Measurements from ENCODE around the gene IL21. TPM values are rescaled to one million over a fixed set of nuclear protein-coding genes. Genes with fewer than 3 reads are reported as not detected.

IL21 gene
- total RNA-seq, 1 donor from 2014 or later = not detected

GRCh38 chr4:122624205-122624604, 3.3 kb upstream of the IL21 start:
- H3K36me3 Mint-ChIP-seq (ENCODE audit: low read depth, unreplicated experiment) = no peaks in the 10 kb centered on the region
- Histone ChIP-seq H4K20me1 (ENCODE audit: insufficient read depth, low read length) (no peaks in the 10 kb centered on the region), H3K27ac (ENCODE audit: low read depth, low read length) (no peak overlapping the region), H3K36me3 (ENCODE audit: insufficient read depth, low read length) (no peaks in the 10 kb centered on the region), H3K9ac (ENCODE audit: low read length) (no peak overlapping the region), H3K4me3 (ENCODE audit: insufficient read depth, low read depth, low read length) (no peak overlapping the region), H3K79me2 (ENCODE audit: insufficient read depth, low read length) (no peaks in the 10 kb centered on the region), H3K27me3 (ENCODE audit: insufficient read depth, low read length) (no peaks in the 10 kb centered on the region), H2AFZ (ENCODE audit: low read depth, low read length) (no peak overlapping the region), H3K9me3 (ENCODE audit: insufficient read depth, low read depth, low read length) (no peaks in the 10 kb centered on the region), H3K4me2 (ENCODE audit: low read length) (no peak overlapping the region), H3K4me1 (ENCODE audit: insufficient read depth, low read length) (no peaks in the 10 kb centered on the region)
- FAIRE-seq (no peak), DNase-seq (ENCODE audit: low read depth) (no peak)
- TF ChIP-seq CTCF (IDR thresholded peaks at IDR 0.05; ENCODE audit: insufficient read depth, low read depth, low read length) (no peak), EZH2 (IDR thresholded peaks at IDR 0.05; ENCODE audit: insufficient read depth, low read length) (no peak)
- no peak overlapping the region for H3K4me3 Mint-ChIP-seq (ENCODE audit: unreplicated experiment)
- H3K9me3 Mint-ChIP-seq (ENCODE audit: unreplicated experiment) = no peaks in the 10 kb centered on the region
- no peak overlapping the region for H3K27ac Mint-ChIP-seq (ENCODE audit: unreplicated experiment)
- H3K27me3 Mint-ChIP-seq (ENCODE audit: low read depth, unreplicated experiment) = no peaks in the 10 kb centered on the region
- no peaks in the 10 kb centered on the region for H3K4me1 Mint-ChIP-seq (ENCODE audit: low read depth, unreplicated experiment)

GRCh38 chr4:122623637-122624166, 2.8 kb upstream of the IL21 start:
- Mint-ChIP-seq H3K36me3 (ENCODE audit: low read depth, unreplicated experiment) (no peaks in the 10 kb centered on the region), H3K9me3 (ENCODE audit: unreplicated experiment) (no peaks in the 10 kb centered on the region), H3K27ac (ENCODE audit: unreplicated experiment) (no peak overlapping the region), H3K27me3 (ENCODE audit: low read depth, unreplicated experiment) (no peaks in the 10 kb centered on the region), H3K4me3 (ENCODE audit: unreplicated experiment) (no peak overlapping the region), H3K4me1 (ENCODE audit: low read depth, unreplicated experiment) (no peaks in the 10 kb centered on the region)
- H3K4me1 ChIP-seq (ENCODE audit: insufficient read depth, low read length) = no peaks in the 10 kb centered on the region
- no peaks in the 10 kb centered on the region for H3K79me2 ChIP-seq (ENCODE audit: insufficient read depth, low read length)
- no peaks in the 10 kb centered on the region for H3K9me3 ChIP-seq (ENCODE audit: insufficient read depth, low read depth, low read length)
- H2AFZ ChIP-seq (ENCODE audit: low read depth, low read length) = no peak overlapping the region
- H3K36me3 ChIP-seq (ENCODE audit: insufficient read depth, low read length) = no peaks in the 10 kb centered on the region
- H3K27me3 ChIP-seq (ENCODE audit: insufficient read depth, low read length) = no peaks in the 10 kb centered on the region
- no peaks in the 10 kb centered on the region for H4K20me1 ChIP-seq (ENCODE audit: insufficient read depth, low read length)
- H3K4me3 ChIP-seq (ENCODE audit: insufficient read depth, low read depth, low read length) = no peak overlapping the region
- FAIRE-seq (no peak), DNase-seq (ENCODE audit: low read depth) (no peak)
- no peak overlapping the region for H3K9ac ChIP-seq (ENCODE audit: low read length)
- TF ChIP-seq CTCF (IDR thresholded peaks at IDR 0.05; ENCODE audit: insufficient read depth, low read depth, low read length) = no peak
- no peak for TF ChIP-seq EZH2 (IDR thresholded peaks at IDR 0.05; ENCODE audit: insufficient read depth, low read length)
- H3K4me2 ChIP-seq (ENCODE audit: low read length) = no peak overlapping the region
- H3K27ac ChIP-seq (ENCODE audit: low read depth, low read length) = no peak overlapping the region

GRCh38 chr4:122622400-122622799, 1.5 kb upstream of the IL21 start:
- Mint-ChIP-seq H3K9me3 (ENCODE audit: unreplicated experiment) (no peaks in the 10 kb centered on the region), H3K27ac (ENCODE audit: unreplicated experiment) (no peak overlapping the region), H3K27me3 (ENCODE audit: low read depth, unreplicated experiment) (no peaks in the 10 kb centered on the region), H3K4me3 (ENCODE audit: unreplicated experiment) (no peak overlapping the region), H3K36me3 (ENCODE audit: low read depth, unreplicated experiment) (no peaks in the 10 kb centered on the region), H3K4me1 (ENCODE audit: low read depth, unreplicated experiment) (no peaks in the 10 kb centered on the region)
- Histone ChIP-seq H3K27ac (ENCODE audit: low read depth, low read length) (no peak overlapping the region), H3K4me3 (ENCODE audit: insufficient read depth, low read depth, low read length) (no peak overlapping the region), H2AFZ (ENCODE audit: low read depth, low read length) (no peak overlapping the region), H3K79me2 (ENCODE audit: insufficient read depth, low read length) (no peaks in the 10 kb centered on the region), H3K36me3 (ENCODE audit: insufficient read depth, low read length) (no peaks in the 10 kb centered on the region), H3K4me2 (ENCODE audit: low read length) (no peak overlapping the region), H3K9ac (ENCODE audit: low read length) (no peak overlapping the region), H4K20me1 (ENCODE audit: insufficient read depth, low read length) (no peaks in the 10 kb centered on the region), H3K9me3 (ENCODE audit: insufficient read depth, low read depth, low read length) (no peaks in the 10 kb centered on the region), H3K27me3 (ENCODE audit: insufficient read depth, low read length) (no peaks in the 10 kb centered on the region), H3K4me1 (ENCODE audit: insufficient read depth, low read length) (no peaks in the 10 kb centered on the region)
- FAIRE-seq (no peak), DNase-seq (ENCODE audit: low read depth) (no peak)
- no peak for TF ChIP-seq CTCF (IDR thresholded peaks at IDR 0.05; ENCODE audit: insufficient read depth, low read depth, low read length)
- TF ChIP-seq EZH2 (IDR thresholded peaks at IDR 0.05; ENCODE audit: insufficient read depth, low read length) = no peak
